HEK293 (cell line): ENCODE data around the gene CLEC16A.

Source experiments
- CTCF ChIA-PET: fragments of 350-600 bp; formaldehyde crosslinking; extraction: SDS; loops from one replicate; lab custom pipeline; 2021; ENCODE audit warnings: antibody characterized with exemption; lab: Yijun Ruan, JAX
- POLR2A ChIA-PET: fragments of 300-600 bp; formaldehyde crosslinking; extraction: SDS; loops from one replicate; lab custom pipeline; 2020; ENCODE audit warnings: antibody characterized with exemption, inconsistent platforms; lab: Yijun Ruan, JAX
- H3K27ac ChIP-seq: fragments of 200-500 bp; sonication (Bioruptor generic); 2 replicates; pipeline ENCODE4 v1.5.1; 2014; ENCODE audit warnings: low read depth, low read length, control low read depth, inconsistent platforms; ENCODE audit errors: extremely low read depth
- H3K36me3 ChIP-seq, 2 experiments: fragments of 200-500 bp in 1 of 2; sonication (Bioruptor generic) in 1 of 2; 1 replicate in 1 of 2; 2 replicates in 1 of 2; pipeline ENCODE4 v1.5.1; 2014 to 2017; ENCODE audit warnings: inconsistent platforms in 2 of 2, low read length in 2 of 2; ENCODE audit not compliant: control insufficient read depth in 2 of 2, insufficient read depth in 1 of 2
- H3K4me1 ChIP-seq: fragments of 200-500 bp; sonication (Bioruptor generic); 2 replicates; pipeline ENCODE4 v1.5.1; 2014; ENCODE audit warnings: mild to moderate bottlenecking, low read length, inconsistent platforms; ENCODE audit not compliant: control insufficient read depth, insufficient read depth
- H3K4me3 ChIP-seq: 2 replicates; pipeline ENCODE4 v1.5.1; 2011; ENCODE audit warnings: low read depth, mild to moderate bottlenecking, control low read depth, low read length, moderate library complexity
- H3K9me3 ChIP-seq: fragments of 200-500 bp; sonication (Bioruptor generic); 2 replicates; pipeline ENCODE4 v1.5.1; 2014; ENCODE audit warnings: low read depth, low read length, inconsistent platforms; ENCODE audit not compliant: control insufficient read depth, insufficient read depth
- KLF10 ChIP-seq: fragments of 450-650 bp; IDR thresholded peaks from 2 replicates; pipeline ENCODE4 v1.5.1; 2018; ENCODE audit warnings: missing biosample characterization, mild to moderate bottlenecking, missing genetic modification characterization
- KLF8 ChIP-seq: fragments of 450-650 bp; formaldehyde crosslinking; IDR thresholded peaks from 2 replicates; pipeline ENCODE4 v1.5.1; 2016; ENCODE audit warnings: missing biosample characterization, missing genetic modification characterization
- KLF9 ChIP-seq: fragments of 450-650 bp; formaldehyde crosslinking; IDR thresholded peaks from 2 replicates; pipeline ENCODE4 v1.5.1; 2016; ENCODE audit warnings: missing biosample characterization, missing genetic modification characterization, low read depth
- SALL2 ChIP-seq: fragments of 450-650 bp; formaldehyde crosslinking; IDR thresholded peaks from 2 replicates; pipeline ENCODE4 v1.5.0; 2017; ENCODE audit warnings: missing biosample characterization, mild to moderate bottlenecking, missing genetic modification characterization, borderline replicate concordance
- SCRT2 ChIP-seq: fragments of 450-650 bp; formaldehyde crosslinking; IDR thresholded peaks from 2 replicates; pipeline ENCODE4 v1.5.1; 2016; ENCODE audit warnings: missing biosample characterization, missing genetic modification characterization
- SP7 ChIP-seq: fragments of 450-650 bp; formaldehyde crosslinking; IDR thresholded peaks from 2 replicates; pipeline ENCODE4 v1.5.1; 2016; ENCODE audit warnings: missing biosample characterization, missing genetic modification characterization
- ZBTB21 ChIP-seq: fragments of 450-650 bp; formaldehyde crosslinking; IDR thresholded peaks from 2 replicates; pipeline ENCODE4 v1.5.1; 2017; ENCODE audit warnings: missing biosample characterization, missing genetic modification characterization
- ZBTB26 ChIP-seq: fragments of 450-650 bp; formaldehyde crosslinking; optimal IDR thresholded peaks from 2 replicates; pipeline ENCODE3; 2016; ENCODE audit warnings: missing biosample characterization, mild to moderate bottlenecking, missing genetic modification characterization
- ZBTB7A ChIP-seq: fragments of 450-650 bp; formaldehyde crosslinking; IDR thresholded peaks from 2 replicates; pipeline ENCODE4 v1.5.1; 2016; ENCODE audit warnings: low read depth, missing biosample characterization, missing genetic modification characterization
- ZEB2 ChIP-seq: fragments of 450-650 bp; formaldehyde crosslinking; IDR thresholded peaks from 2 replicates; pipeline ENCODE4 v1.5.1; 2016; ENCODE audit warnings: missing biosample characterization, missing genetic modification characterization
- ZFP69B ChIP-seq: fragments of 450-650 bp; formaldehyde crosslinking; IDR thresholded peaks from 2 replicates; pipeline ENCODE4 v1.5.1; 2016; ENCODE audit warnings: missing biosample characterization, missing genetic modification characterization
- ZNF10 ChIP-seq: fragments of 450-650 bp; formaldehyde crosslinking; IDR thresholded peaks from 2 replicates; pipeline ENCODE4 v1.5.1; 2017; ENCODE audit warnings: missing biosample characterization, missing genetic modification characterization
- ZNF132 ChIP-seq: fragments of 450-650 bp; formaldehyde crosslinking; IDR thresholded peaks from 2 replicates; pipeline ENCODE4 v1.5.1; 2017; ENCODE audit warnings: missing biosample characterization, missing genetic modification characterization, borderline replicate concordance
- ZNF133 ChIP-seq: fragments of 450-650 bp; formaldehyde crosslinking; IDR thresholded peaks from 2 replicates; pipeline ENCODE4 v1.5.1; 2016; ENCODE audit warnings: missing biosample characterization, missing genetic modification characterization
- ZNF175 ChIP-seq: fragments of 450-650 bp; formaldehyde crosslinking; IDR thresholded peaks from 2 replicates; pipeline ENCODE4 v1.5.1; 2016; ENCODE audit warnings: missing biosample characterization, missing genetic modification characterization
- ZNF18 ChIP-seq: fragments of 450-650 bp; formaldehyde crosslinking; IDR thresholded peaks from 2 replicates; pipeline ENCODE4 v1.5.1; 2016; ENCODE audit warnings: missing biosample characterization, missing genetic modification characterization
- ZNF184 ChIP-seq: fragments of 450-650 bp; IDR thresholded peaks from 2 replicates; pipeline ENCODE4 v1.5.1; 2018; ENCODE audit warnings: missing biosample characterization, mild to moderate bottlenecking, missing genetic modification characterization
- ZNF274 ChIP-seq, 2 experiments: fragments of 200-500 bp in 1 of 2; fragments of 450-650 bp in 1 of 2; sonication (Bioruptor generic) in 1 of 2; formaldehyde crosslinking in 1 of 2; IDR thresholded peaks; 2 replicates each; pipeline versions ENCODE4 v1.5.1 to v1.6.1; 2014 to 2016; ENCODE audit warnings: borderline replicate concordance in 1 of 2, inconsistent platforms in 1 of 2, low read length in 1 of 2, missing biosample characterization in 1 of 2, missing genetic modification characterization in 1 of 2
- ZNF302 ChIP-seq: fragments of 450-650 bp; formaldehyde crosslinking; IDR thresholded peaks from 2 replicates; pipeline ENCODE4 v1.5.1; 2016; ENCODE audit warnings: missing biosample characterization, missing genetic modification characterization, low read depth
- ZNF394 ChIP-seq: fragments of 450-650 bp; formaldehyde crosslinking; IDR thresholded peaks from 2 replicates; pipeline ENCODE4 v1.5.1; 2016; ENCODE audit warnings: missing biosample characterization, missing genetic modification characterization, mild to moderate bottlenecking, moderate library complexity, borderline replicate concordance
- ZNF518A ChIP-seq: fragments of 450-650 bp; formaldehyde crosslinking; conservative IDR thresholded peaks from 2 replicates; pipeline ENCODE4 v1.5.1; 2016; ENCODE audit warnings: low read depth, missing biosample characterization, missing genetic modification characterization
- ZNF777 ChIP-seq: fragments of 450-650 bp; formaldehyde crosslinking; IDR thresholded peaks from 2 replicates; pipeline ENCODE4 v1.5.1; 2017; ENCODE audit warnings: missing biosample characterization, missing genetic modification characterization, borderline replicate concordance

The CLEC16A gene

GRCh38 chr16:11170696-11171447 is 226.5 kb downstream of the CLEC16A start:
- TF ChIP-seq ZNF175 (no peak), ZNF394 (no peak), ZNF777 (no peak), ZNF132 (tag by site-specific recombination) (no peak), KLF8 (tag by site-specific recombination) (no peak), ZBTB7A (tag by site-specific recombination) (no peak), ZNF274 (IDR thresholded peaks at IDR 0.05; ENCODE audit: low read length) (no peak), ZNF274 (tag by site-specific recombination; IDR thresholded peaks at IDR 0.05; ENCODE audit: borderline replicate concordance) (no peak), ZNF302 (tag by site-specific recombination) (no peak), ZNF10 (tag by site-specific recombination) (no peak), ZNF184 (no peak), SALL2 (tag by site-specific recombination) (no peak), ZNF518A (tag by site-specific recombination) (no peak)
- CTCF ChIA-PET: interaction anchor here (0.7 kb wide), 1 partner anchor 34 kb away, joined by 3 read pairs; no protein-coding TSS in a partner anchor
- Histone ChIP-seq H3K9me3 (no peaks in the 10 kb centered on the region), H3K4me1 (no peaks in the 10 kb centered on the region), H3K27ac (no peak overlapping the region), H3K36me3 (peaks cover 0 to 21% of the 10 kb centered on the region in 2 experiments; a peak in 1 of 3 replicates), H3K4me3 (no peak overlapping the region)
- POLR2A ChIA-PET: no interaction called here

GRCh38 chr16:11171448-11171709 is 227.0 kb downstream of the CLEC16A start:
- no peaks in the 10 kb centered on the region for H3K4me1 ChIP-seq
- no peak overlapping the region for H3K27ac ChIP-seq
- H3K4me3 ChIP-seq: no peak overlapping the region
- TF ChIP-seq SCRT2 (tag by site-specific recombination) (no peak), KLF9 (tag by site-specific recombination) (no peak), SALL2 (tag by site-specific recombination) (no peak), SP7 (tag by site-specific recombination) (no peak), ZBTB21 (tag by site-specific recombination) (no peak)
- H3K36me3 ChIP-seq: peaks cover 0 to 19% of the 10 kb centered on the region in 2 experiments; a peak in 1 of 3 replicates
- no peaks in the 10 kb centered on the region for H3K9me3 ChIP-seq
- ChIA-PET CTCF (no interaction called here), POLR2A (no interaction called here)

- CTCF ChIA-PET: no interaction called here
- H3K27ac ChIP-seq: no peak overlapping the region
- no peaks in the 10 kb centered on the region for H3K9me3 ChIP-seq
- H3K36me3 ChIP-seq: peaks cover 0 to 17% of the 10 kb centered on the region in 2 experiments; a peak in 1 of 3 replicates
- POLR2A ChIA-PET: no interaction called here
- no peaks in the 10 kb centered on the region for H3K4me1 ChIP-seq
- H3K4me3 ChIP-seq: no peak overlapping the region
- TF ChIP-seq ZBTB26 (no peak), ZNF133 (tag by site-specific recombination) (no peak), ZEB2 (no peak), ZFP69B (tag by site-specific recombination) (no peak), KLF10 (tag by site-specific recombination) (no peak), ZNF18 (tag by site-specific recombination) (peak; percentile 96)
Observed at GRCh38 chr16:11171757-11172299, 227.5 kb downstream of the CLEC16A start.
